Lower leg skin (tissue), 3 donors: Measurements from ENCODE around the gene ZNF253.

Experiments
- CTCF ChIP-seq, 3 donors: fragments of 450-650 bp; IDR thresholded peaks; one replicate each; pipeline ENCODE4 v1.5.1; 2016; ENCODE audit warnings: antibody characterized with exemption in 3 of 3, mild to moderate bottlenecking in 3 of 3, moderate library complexity in 2 of 3
- POLR2A ChIP-seq, 2 donors: fragments of 450-650 bp; IDR thresholded peaks; one replicate each; pipeline ENCODE4 v1.6.1; 2016 to 2017; ENCODE audit warnings: antibody characterized with exemption in 2 of 2, mild to moderate bottlenecking in 1 of 2, moderate library complexity in 1 of 2

- TF ChIP-seq POLR2A (IDR thresholded peaks at IDR 0.05) = no peak
- no peak for TF ChIP-seq CTCF (IDR thresholded peaks at IDR 0.05)
These were observed 48.9 kb downstream of the ZNF253 start for GRCh38 chr19:19914596-19914995.
